Ovary (tissue), 9 donors: ENCODE data around the gene LHX6. TPM values are rescaled to one million over a fixed set of nuclear protein-coding genes. Genes with fewer than 3 reads are reported as not detected.

Experiments
- DNase-seq, 5 donors: peaks; one replicate each; pipeline ENCODE4 v3.0.0-alpha.2; 2019 to 2020
- H3K27ac ChIP-seq, 2 donors: fragments of 200-600 bp; one replicate each; pipeline versions ENCODE4 v1.5.1 to v1.8.0; 2019 to 2022
- H3K27me3 ChIP-seq: fragments of 200-600 bp; one replicate; pipeline ENCODE4 v1.8.0; 2022
- H3K36me3 ChIP-seq: fragments of 200-600 bp; sonication (generic); one replicate; pipeline ENCODE4 v1.5.1; 2019
- H3K4me1 ChIP-seq: one replicate; pipeline ENCODE4 v1.8.1; 2013; ENCODE audit warnings: mild to moderate bottlenecking, moderate library complexity; ENCODE audit not compliant: insufficient read depth
- H3K4me3 ChIP-seq: fragments of 200-600 bp; sonication (generic); one replicate; pipeline ENCODE4 v1.5.1; 2017
- H3K9me3 ChIP-seq, 2 donors: fragments of 200-600 bp in 1 of 2; sonication (generic) in 1 of 2; one replicate each; pipeline versions ENCODE4 v1.5.1 to v1.8.1; 2013 to 2019; ENCODE audit warnings: mild to moderate bottlenecking in 1 of 2, moderate library complexity in 1 of 2
- CTCF ChIP-seq, 3 donors: fragments of 450-650 bp in 2 of 3; fragments of 200-600 bp in 1 of 3; IDR thresholded peaks; one replicate each; pipeline versions ENCODE4 v1.5.1 to v1.8.0; 2016 to 2022; ENCODE audit warnings: antibody characterized with exemption in 3 of 3, mild to moderate bottlenecking in 1 of 3
- EP300 ChIP-seq: sonication (generic); formaldehyde crosslinking; IDR thresholded peaks from one replicate; pipeline ENCODE4 v1.6.1; 2017; ENCODE audit warnings: antibody characterized with exemption
- POLR2A ChIP-seq: fragments of 450-650 bp; IDR thresholded peaks from one replicate; pipeline ENCODE4 v1.6.1; 2017; ENCODE audit warnings: antibody characterized with exemption, mild to moderate bottlenecking, moderate library complexity
- WGBS, 3 donors: extraction: QIAGEN DNeasy Blood & Tissue Kit in 1 of 3; methylation state at CpG; one replicate each; pipeline versions ENCODE4 v1.1.5 to v1.1.7; 2013 to 2017; 5-methylcytosine and 5-hydroxymethylcytosine counted together
- intact Hi-C, 4 donors: fragments of 100-400 bp; cut with DNase I; formaldehyde crosslinking; loops; one replicate each; pipeline versions ENCODE4 v1.11.0 to v1.15.1; 2022 to 2023
- polyA plus RNA-seq, 2 donors: library from polyadenylated mRNA; stranded (reverse); fragments of 200-250 nt in 1 of 2; fragments of 350-450 nt in 1 of 2; fragmentation: Illumina TruSeq in 1 of 2; extraction: RNeasy Lipid Tissue Mini Kit (QIAGEN cat#74804) in 1 of 2; gene quantifications; one replicate each; pipeline ENCODE4 v1.2.3, GENCODE V29; 2013 to 2014
- total RNA-seq, 7 donors: library from RNA; depleted of rRNA in 2 of 7; stranded (reverse); fragments of >200 nt in 2 of 7; fragmentation: NEBNext Ultra II Directional in 3 of 7; extraction: Animal tissue kit (Norgen Biotek cat#: 25700) in 3 of 7; gene quantifications; one replicate each; pipeline versions ENCODE4 v1.1.0 to v1.2.4, GENCODE V29; 2016 to 2023
- donor health status: DM: no; HTN: no; CAD: no; lungs with moderate emphysema.
- donor health status: DM: no; HTN: no; CAD: no.
- donor health status: Bipolar disorder and iron deficiency.
- donor health status: DM: yes; HTN: yes; CAD: no.
- donor health status: DM: no; HTN: no; CAD: no.
- donor health status: DM: yes; HTN: yes; CAD: no.

Gene LHX6
- total and polyA plus RNA-seq, 9 donors: 0.46 to 8.8 (median 3.6) TPM

- H3K36me3 ChIP-seq: no peaks in the 10 kb centered on the region
- peak; percentile 96 to 99 (median 98) for DNase-seq
- no peaks in the 10 kb centered on the region for H3K27me3 ChIP-seq
- H3K4me1 ChIP-seq: peaks cover 4% of the 10 kb centered on the region
- H3K9me3 ChIP-seq: no peaks in the 10 kb centered on the region
- H3K4me3 ChIP-seq: peak within 1 kb of the TSS; percentile 99
- intact Hi-C loops: no loop called here
- peak in 2 of 3 donors; percentile 18 to 20 for TF ChIP-seq CTCF (IDR thresholded peaks at IDR 0.05)
- TF ChIP-seq EP300: no peak
- peak; percentile 57 for TF ChIP-seq POLR2A
- H3K27ac ChIP-seq: peak within 1 kb of the TSS; percentile 44 to 58
- 0 to 1% (median 1%) methylated on average over 54 to 56 of the region's 56 CpGs for WGBS, 3 donors
Observed at GRCh38 chr9:122159026-122159924, 69.5 kb downstream of the LHX6 start, which contains the start of the genes MORN5 and NDUFA8. Gene MORN5, plus strand, starts transcription at chr9:122159908. Its CDS starts 65 bp downstream, at chr9:122159973. Gene NDUFA8, minus strand, starts transcription at chr9:122159779. Its CDS starts 102 bp downstream, at chr9:122159677.

GRCh38 chr9:122158202-122158601 is 70.6 kb downstream of the LHX6 start:
- Histone ChIP-seq H3K27ac (no peak overlapping the region), H3K36me3 (no peaks in the 10 kb centered on the region), H3K4me3 (no peak overlapping the region), H3K9me3 (no peaks in the 10 kb centered on the region), H3K4me1 (peaks cover 2% of the 10 kb centered on the region), H3K27me3 (no peaks in the 10 kb centered on the region)
- TF ChIP-seq CTCF (IDR thresholded peaks at IDR 0.05) (no peak), POLR2A (no peak), EP300 (no peak)
- intact Hi-C loops: no loop called here
- no peak for DNase-seq
- 70 to 74% (median 73%) methylated on average over 3 of the region's 3 CpGs for WGBS, 3 donors

GRCh38 chr9:122155796-122156195 is 73.0 kb downstream of the LHX6 start:
- TF ChIP-seq POLR2A (no peak), CTCF (IDR thresholded peaks at IDR 0.05) (no peak), EP300 (no peak)
- Histone ChIP-seq H3K4me3 (no peak overlapping the region), H3K4me1 (peaks cover 2% of the 10 kb centered on the region), H3K27me3 (no peaks in the 10 kb centered on the region), H3K36me3 (no peaks in the 10 kb centered on the region), H3K9me3 (no peaks in the 10 kb centered on the region), H3K27ac (no peak overlapping the region)
- WGBS, 3 donors: 72 to 85% (median 80%) methylated on average over 4 of the region's 4 CpGs
- DNase-seq: no peak
- intact Hi-C loops: no loop called here

Other genes starting within 250 kb of the LHX6 start
- gene TTLL11, start 135.6 kb downstream of the LHX6 start, total RNA-seq: 10 to 100 TPM in 3 of 7 donors, 1 to 10 TPM in 4; 7.5 to 13.5 (median 9.2) TPM
- gene TTLL11, start 135.6 kb downstream of the LHX6 start, polyA plus RNA-seq: 10 to 100 TPM in 1 of 2 donors, 1 to 10 TPM in 1; 6.1 to 10.4 TPM
- 10 to 100 TPM; 17.2 to 37.6 (median 32.0) TPM for gene NDUFA8, start 69.2 kb downstream of the LHX6 start, total RNA-seq
- 10 to 100 TPM; 49.8 to 88.0 TPM for gene NDUFA8, start 69.2 kb downstream of the LHX6 start, polyA plus RNA-seq
- 10 to 100 TPM in 1 of 7 donors, 1 to 10 TPM in 2, under 1 TPM in 2, not detected in 2; 0.63 to 25.4 (median 1.6) TPM for gene MORN5, start 69.0 kb downstream of the LHX6 start, total RNA-seq
- gene MORN5, start 69.0 kb downstream of the LHX6 start, polyA plus RNA-seq: 1 to 10 TPM in 1 of 2 donors, under 1 TPM in 1; 0.86 to 3.0 TPM
- 10 to 100 TPM in 6 of 7 donors, 1 to 10 TPM in 1; 8.3 to 23.7 (median 17.0) TPM for gene RBM18, start 35.9 kb upstream of the LHX6 start, total RNA-seq
- gene RBM18, start 35.9 kb upstream of the LHX6 start, polyA plus RNA-seq: 10 to 100 TPM in 1 of 2 donors, 1 to 10 TPM in 1; 9.5 to 25.0 TPM
- 10 to 100 TPM; 17.9 to 28.5 (median 22.2) TPM for gene MRRF, start 35.9 kb upstream of the LHX6 start, total RNA-seq
- gene MRRF, start 35.9 kb upstream of the LHX6 start, polyA plus RNA-seq: 10 to 100 TPM; 15.6 to 29.8 TPM
- gene PTGS1, start 142.1 kb upstream of the LHX6 start, total RNA-seq: 10 to 100 TPM in 1 of 7 donors, 1 to 10 TPM in 6; 1.4 to 37.1 (median 7.0) TPM
- 1 to 10 TPM in 1 of 2 donors, under 1 TPM in 1; 0.90 to 8.2 TPM for gene PTGS1, start 142.1 kb upstream of the LHX6 start, polyA plus RNA-seq
- gene OR1J1, start 249.0 kb upstream of the LHX6 start, total RNA-seq: not detected
- not detected for gene OR1J1, start 249.0 kb upstream of the LHX6 start, polyA plus RNA-seq